Stimulated activated CD4-positive, alpha-beta T cell treated with anti-CD3 and anti-CD28 coated beads, Interleukin-1b, Interleukin-23, amount 100 ng/mL, for 1 hour (primary cell): ENCODE measurements around the gene AFF2.

Experiments
- DNase-seq, 2 donors: peaks; one replicate each; pipeline ENCODE4 v3.0.0-alpha.2; 2020; ENCODE audit warnings: low read depth in 2 of 2

AFF2 gene

DNA sequence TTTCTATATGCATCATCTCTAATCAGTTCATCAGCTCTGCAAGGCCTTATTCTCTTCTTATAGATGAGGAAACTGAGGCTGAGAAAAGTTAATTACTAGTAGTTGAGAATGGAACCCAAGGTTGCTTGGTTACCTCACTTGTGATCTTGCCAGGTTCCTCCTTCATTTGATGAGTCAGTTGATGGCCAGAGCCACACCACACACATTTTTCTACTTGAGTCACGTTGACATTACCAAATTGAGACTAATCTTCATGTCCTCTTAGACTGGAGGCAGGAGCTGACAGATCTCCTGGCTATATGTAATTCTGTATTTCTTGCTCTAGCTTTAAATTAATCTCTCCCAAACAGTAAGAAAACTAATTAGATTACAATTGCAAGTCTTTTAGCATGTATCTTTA, 428.4 kb downstream of the AFF2 start:
- no peak for DNase-seq

DNA sequence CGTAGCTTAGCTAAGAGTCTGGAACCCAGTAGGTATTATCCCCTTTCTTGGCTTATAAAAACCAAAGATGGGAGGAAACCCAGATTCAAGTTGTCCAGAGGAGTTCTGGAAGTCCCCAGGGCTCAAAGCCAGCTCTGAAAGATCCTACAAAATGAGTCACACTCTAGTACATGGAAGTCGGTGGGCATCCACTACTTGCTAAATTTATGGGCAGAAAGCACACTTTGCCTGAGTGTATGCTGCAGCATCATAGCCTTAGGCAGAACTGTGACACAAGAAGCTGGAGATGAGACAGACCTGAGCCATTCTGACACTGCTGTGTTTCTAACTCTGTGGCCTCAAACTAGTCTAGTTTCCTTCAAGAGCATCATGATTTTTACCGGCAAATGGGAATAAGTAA, 429.3 kb downstream of the AFF2 start:
- no peak for DNase-seq

DNA sequence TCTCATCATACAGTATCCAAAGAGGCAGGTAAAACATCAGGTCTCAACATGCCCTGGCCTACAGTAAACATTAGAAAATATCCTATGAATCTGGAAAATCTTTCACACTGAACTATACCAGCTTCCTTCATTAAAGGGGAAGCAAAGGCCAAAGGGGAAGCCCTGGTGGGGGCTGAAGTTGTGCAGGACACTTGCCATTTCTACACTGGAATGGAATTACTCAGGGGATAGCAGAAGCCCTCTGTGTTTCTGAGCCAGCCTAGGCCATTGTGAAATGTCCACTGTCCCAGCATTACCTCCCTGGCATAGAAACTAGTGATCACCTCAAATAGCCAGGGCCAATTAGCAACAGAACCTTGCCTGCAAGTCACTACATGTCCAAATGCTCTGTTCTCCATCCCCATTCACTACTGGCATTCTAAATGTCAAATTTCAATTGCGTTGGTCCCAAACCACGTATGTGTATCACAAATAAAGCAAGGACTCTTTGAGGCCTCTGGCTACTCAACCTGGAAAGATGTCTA, 429.9 kb downstream of the AFF2 start:
- DNase-seq: no peak

GRCh38 chrX:148933881-148934280, 433.5 kb downstream of the AFF2 start:
- no peak for DNase-seq

DNA sequence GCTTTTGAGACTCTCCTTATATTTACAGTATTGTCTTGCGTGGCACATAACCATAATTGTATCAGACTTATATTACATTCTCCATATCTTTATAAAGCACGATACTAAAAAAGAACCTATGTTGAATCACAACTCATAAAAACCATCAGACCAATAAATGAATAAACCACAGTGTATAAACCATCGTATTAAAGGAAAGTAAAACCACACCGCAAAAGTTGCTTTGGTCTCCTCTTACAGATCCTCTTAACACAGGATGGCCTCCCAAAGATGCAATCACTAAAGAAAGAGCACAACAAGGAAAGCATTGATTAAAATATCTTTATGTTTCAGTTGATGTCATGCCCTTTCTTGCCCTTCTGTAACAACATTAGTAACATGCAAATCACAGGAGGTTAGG, 437.9 kb downstream of the AFF2 start:
- no peak for DNase-seq

DNA sequence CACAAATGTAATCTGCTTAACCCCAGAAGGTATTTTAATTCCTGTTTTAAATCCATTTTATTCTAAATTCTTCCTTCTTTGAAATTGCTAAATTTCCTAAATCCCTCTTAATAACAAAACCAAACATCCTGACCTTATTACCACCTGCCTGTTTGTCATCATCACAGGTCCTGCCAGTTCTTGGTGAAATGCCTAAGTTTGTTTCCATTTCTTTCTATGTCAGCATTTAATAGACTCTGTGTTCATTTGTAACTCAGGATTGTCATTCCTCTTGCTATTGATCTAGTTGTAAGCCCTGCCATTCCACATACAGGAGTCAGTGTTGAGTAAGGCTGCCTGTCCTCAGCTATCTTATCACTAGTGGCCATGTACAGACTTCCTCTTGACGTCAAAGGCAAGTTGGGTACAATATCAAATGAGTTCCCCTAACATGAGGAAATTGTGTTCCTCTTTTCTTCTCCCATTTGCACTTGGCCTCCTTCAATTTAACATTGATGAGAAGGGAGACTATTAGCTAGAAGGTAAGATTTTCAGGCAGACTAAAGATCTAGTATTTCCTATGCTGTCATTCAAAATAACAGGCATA, 440.1 kb downstream of the AFF2 start:
- no peak for DNase-seq

- DNase-seq: no peak
Measured at GRCh38 chrX:148942754-148943153, 442.3 kb downstream of the AFF2 start.

- no peak for DNase-seq
Measured at GRCh38 chrX:148947399-148947975, 447.1 kb downstream of the AFF2 start.

DNA sequence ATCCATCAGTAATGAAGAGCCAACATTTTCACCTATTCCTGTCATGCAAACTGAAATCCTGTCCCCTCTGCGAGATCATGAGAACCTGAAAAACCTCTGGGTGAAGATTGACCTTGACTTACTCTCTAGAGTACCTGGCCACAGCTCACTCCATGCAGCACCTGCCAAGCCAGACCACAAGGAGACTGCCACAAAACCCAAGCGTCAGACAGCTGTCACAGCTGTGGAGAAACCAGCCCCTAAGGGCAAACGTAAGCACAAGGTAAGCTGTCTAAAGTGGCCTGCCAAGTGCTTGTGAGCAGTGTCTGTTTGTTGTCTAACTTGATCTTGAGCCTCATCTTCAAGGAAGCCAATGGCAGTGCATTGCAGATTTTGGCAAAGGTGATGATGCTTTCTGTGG, 455.9 kb downstream of the AFF2 start:
- DNase-seq: no peak

- DNase-seq: no peak
Measured at GRCh38 chrX:148958901-148959300, 458.5 kb downstream of the AFF2 start.

DNA sequence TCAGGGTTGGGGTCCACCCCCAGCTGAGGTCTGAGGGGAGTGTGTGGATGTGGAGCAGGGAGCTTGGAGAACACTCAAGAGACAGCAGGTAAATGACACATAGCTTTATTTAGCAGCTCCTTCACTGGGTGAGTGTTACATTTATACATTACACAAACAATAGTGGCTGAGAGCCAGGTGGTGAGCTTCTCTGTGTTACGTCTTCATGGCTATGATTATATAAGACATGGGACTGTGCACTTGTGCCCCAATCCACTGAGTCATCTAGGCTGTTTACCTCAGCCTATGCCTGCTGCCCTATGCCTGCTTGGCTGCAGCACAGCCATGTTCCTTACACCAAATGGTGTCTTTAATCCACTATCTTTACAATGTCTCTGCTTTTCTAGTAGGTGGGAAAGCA, 459.6 kb downstream of the AFF2 start:
- no peak for DNase-seq

- DNase-seq: no peak
Measured at GRCh38 chrX:148961985-148962384, 461.6 kb downstream of the AFF2 start.

GRCh38 chrX:148976571-148977400, 476.4 kb downstream of the AFF2 start:
- no peak for DNase-seq

DNA sequence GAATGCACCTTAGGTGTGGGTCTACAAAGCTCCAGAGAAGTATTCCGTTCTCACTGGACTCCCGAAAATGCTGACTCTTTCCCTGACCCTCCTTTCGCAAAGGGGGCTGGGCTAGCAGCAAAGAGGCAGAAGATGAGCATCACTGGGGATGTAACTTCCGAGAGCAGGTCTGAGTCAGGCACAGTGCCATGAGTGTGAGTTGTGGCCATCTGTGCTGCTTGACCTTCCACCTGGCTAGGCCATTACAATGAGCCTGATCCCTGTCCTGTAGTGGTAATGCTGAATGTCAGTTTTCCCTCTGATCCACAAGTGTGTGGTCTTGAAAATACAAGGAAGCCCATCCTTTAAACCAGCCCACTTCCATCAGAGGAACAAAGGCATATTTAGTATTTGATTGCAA, 479.4 kb downstream of the AFF2 start:
- no peak for DNase-seq

- DNase-seq: no peak
Measured at GRCh38 chrX:148984238-148984637, 483.8 kb downstream of the AFF2 start.

DNA sequence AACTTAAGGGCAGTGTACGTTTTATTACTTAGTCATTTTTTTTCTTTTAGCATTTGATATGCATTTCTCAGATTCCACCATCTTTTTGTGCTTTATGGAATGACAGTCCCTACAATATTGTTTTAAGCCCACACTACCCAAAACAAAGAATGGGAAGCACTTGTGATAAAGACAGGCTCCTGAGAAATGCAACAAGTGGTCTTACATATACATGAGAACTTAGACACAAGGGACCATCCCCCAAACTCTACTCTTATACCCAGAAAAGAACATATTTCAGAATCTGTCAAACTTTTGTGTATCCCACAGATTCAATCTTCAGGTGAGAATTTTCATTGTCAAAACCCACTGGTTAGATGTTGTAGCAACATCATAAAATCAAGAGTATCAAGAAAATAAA, 491.1 kb downstream of the AFF2 start:
- no peak for DNase-seq

- no peak for DNase-seq
Measured at GRCh38 chrX:148995661-148996060, 495.2 kb downstream of the AFF2 start.

DNA sequence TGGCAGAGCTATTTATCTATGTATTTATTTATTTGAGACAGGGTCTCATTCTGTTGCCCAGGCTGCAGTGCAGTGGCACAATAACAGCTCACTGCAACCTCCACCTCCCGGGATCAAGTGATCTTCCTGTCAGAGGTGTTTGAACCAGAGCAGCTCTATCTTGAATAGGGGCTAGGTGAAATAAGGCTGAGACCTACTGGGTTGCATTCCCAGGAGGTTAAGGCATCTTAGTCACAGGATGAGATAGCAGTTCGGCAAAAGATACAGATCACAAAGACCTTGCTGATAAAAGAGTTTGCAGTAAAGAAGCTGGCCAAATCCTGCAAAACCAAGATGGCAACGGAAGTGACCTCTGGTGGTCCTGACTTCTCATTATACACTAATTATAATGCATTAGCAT, 501.9 kb downstream of the AFF2 start:
- DNase-seq: no peak

DNA sequence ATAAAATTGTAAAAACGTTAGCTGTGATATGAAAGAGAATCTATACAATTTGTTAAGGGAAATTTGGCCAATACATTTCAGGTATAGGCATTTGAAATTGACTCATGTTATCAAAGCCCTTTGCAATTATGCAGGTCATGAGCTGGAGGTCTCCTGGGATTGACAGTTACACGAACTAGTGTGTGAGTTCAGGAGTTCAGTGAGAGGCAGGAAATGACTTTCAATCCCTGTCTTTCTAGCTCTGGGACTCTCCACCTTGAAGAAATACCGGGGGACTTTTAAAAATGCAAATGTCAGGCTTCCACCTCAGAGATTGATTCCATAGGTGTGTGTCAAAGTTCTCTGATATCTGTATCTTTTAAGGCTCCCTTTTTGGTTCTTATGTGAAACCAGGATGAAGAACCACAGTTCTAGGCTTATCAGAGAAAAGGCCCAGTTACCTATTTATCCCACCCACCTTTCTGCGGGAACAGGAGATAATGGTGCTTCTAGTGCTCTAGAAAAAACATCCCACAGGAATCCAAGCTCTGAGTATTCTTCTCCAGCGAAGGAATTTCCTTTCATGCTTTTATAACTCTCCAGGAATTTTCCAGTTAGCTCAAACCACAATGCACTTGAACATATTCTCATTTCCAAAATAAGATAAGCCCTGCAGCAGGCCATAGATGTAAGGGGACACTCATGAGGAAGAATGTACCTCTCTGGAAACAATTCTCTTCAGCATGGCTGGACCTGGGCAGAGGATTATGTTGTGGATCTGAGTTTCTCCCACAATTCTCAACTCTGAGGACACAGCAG, 503.6 kb downstream of the AFF2 start:
- no peak for DNase-seq

- DNase-seq: no peak
Measured at GRCh38 chrX:149004936-149005335, 504.5 kb downstream of the AFF2 start.

- no peak for DNase-seq
Measured at GRCh38 chrX:149006235-149006634, 505.8 kb downstream of the AFF2 start.

GRCh38 chrX:149007423-149007822, 507.0 kb downstream of the AFF2 start:
- DNase-seq: no peak
